WTC11 (cell line): ENCODE results near the gene NEURL4.
"Not testable (repeated sequence)": the region's sequence is repeated elsewhere in the genome, so short reads cannot be mapped to it uniquely, and the experiment has no call there.

ENCODE experiments used
- ATF2 ChIP-seq: sonication (generic); formaldehyde crosslinking; IDR thresholded peaks from 2 replicates; pipeline ENCODE4 v1.8.1; 2022; ENCODE audit warnings: low read depth, missing genetic modification reagents, borderline replicate concordance
- ESRRA ChIP-seq: sonication (generic); formaldehyde crosslinking; IDR thresholded peaks from 2 replicates; pipeline ENCODE4 v1.8.1; 2022; ENCODE audit warnings: mild to moderate bottlenecking, missing genetic modification reagents, borderline replicate concordance
- HMGXB4 ChIP-seq: sonication (generic); formaldehyde crosslinking; IDR thresholded peaks from 2 replicates; pipeline ENCODE4 v1.8.1; 2023; ENCODE audit warnings: mild to moderate bottlenecking, moderate library complexity, missing genetic modification reagents
- IRF2 ChIP-seq: sonication (generic); formaldehyde crosslinking; IDR thresholded peaks from 2 replicates; pipeline ENCODE4 v1.8.0; 2022; ENCODE audit warnings: low read depth, missing genetic modification reagents, borderline replicate concordance
- MLX ChIP-seq: sonication (generic); formaldehyde crosslinking; IDR thresholded peaks from 2 replicates; pipeline ENCODE4 v1.8.1; 2023; ENCODE audit warnings: mild to moderate bottlenecking, missing genetic modification reagents, moderate library complexity
- MXD4 ChIP-seq: fragments of 250-450 bp; sonication (Bioruptor Pico); IDR thresholded peaks from 2 replicates; pipeline ENCODE4 v1.8.0; 2021; ENCODE audit warnings: mild to moderate bottlenecking, moderate library complexity, borderline replicate concordance
- SMAD3 ChIP-seq: sonication (generic); formaldehyde crosslinking; IDR thresholded peaks from 2 replicates; pipeline ENCODE4 v1.8.0; 2022; ENCODE audit warnings: missing genetic modification reagents, mild to moderate bottlenecking, borderline replicate concordance
- TEAD1 ChIP-seq: sonication (generic); formaldehyde crosslinking; IDR thresholded peaks from 2 replicates; pipeline ENCODE4 v1.8.0; 2022; ENCODE audit warnings: mild to moderate bottlenecking, missing genetic modification reagents
- TEAD4 ChIP-seq: sonication (generic); formaldehyde crosslinking; IDR thresholded peaks from 2 replicates; pipeline ENCODE4 v1.8.0; 2022; ENCODE audit warnings: mild to moderate bottlenecking, missing genetic modification reagents
- ZNF263 ChIP-seq: sonication (generic); formaldehyde crosslinking; IDR thresholded peaks from 2 replicates; pipeline ENCODE4 v1.8.1; 2022; ENCODE audit warnings: low read depth, mild to moderate bottlenecking, moderate library complexity, missing genetic modification reagents
- ZNF317 ChIP-seq: sonication (generic); formaldehyde crosslinking; IDR thresholded peaks from 2 replicates; pipeline ENCODE4 v1.8.1; 2023; ENCODE audit warnings: low read depth, mild to moderate bottlenecking, moderate library complexity, missing genetic modification reagents, borderline replicate concordance
- TF ChIP-seq, protein P1 (sequence below): sonication (generic); formaldehyde crosslinking; IDR thresholded peaks from 2 replicates; pipeline ENCODE4 v1.8.1; 2023; ENCODE audit warnings: mild to moderate bottlenecking, missing genetic modification reagents
- TF ChIP-seq, protein P2 (sequence below): fragments of 200-600 bp; IDR thresholded peaks from 2 replicates; pipeline ENCODE4 v1.8.0; 2022; ENCODE audit warnings: antibody characterized with exemption
- TF ChIP-seq, protein P3 (sequence below): fragments of 250-450 bp; sonication (Bioruptor Pico); conservative IDR thresholded peaks from 2 replicates; pipeline ENCODE4 v1.9.0; 2021; ENCODE audit warnings: mild to moderate bottlenecking

DNA sequence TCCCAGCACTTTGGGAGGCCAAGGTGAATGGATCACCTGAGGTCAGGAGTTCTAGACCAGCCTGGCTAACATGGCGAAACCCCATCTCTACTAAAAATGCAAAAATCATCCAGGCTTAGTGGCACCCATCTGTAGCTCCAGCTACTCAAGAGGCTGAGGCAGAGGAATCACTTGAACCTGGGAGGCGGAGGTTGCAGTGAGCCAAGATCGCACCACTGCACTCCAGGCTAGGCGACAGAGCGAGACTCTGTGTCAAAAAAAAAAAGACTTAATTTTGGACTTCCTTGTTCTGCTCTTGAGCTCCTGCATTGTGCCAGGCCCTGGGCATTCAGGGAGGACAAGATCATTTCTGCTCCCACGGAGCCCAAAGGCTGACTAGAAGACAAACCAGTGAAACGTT, 8.5 kb upstream of the NEURL4 start:
- TF ChIP-seq, protein P1, sequence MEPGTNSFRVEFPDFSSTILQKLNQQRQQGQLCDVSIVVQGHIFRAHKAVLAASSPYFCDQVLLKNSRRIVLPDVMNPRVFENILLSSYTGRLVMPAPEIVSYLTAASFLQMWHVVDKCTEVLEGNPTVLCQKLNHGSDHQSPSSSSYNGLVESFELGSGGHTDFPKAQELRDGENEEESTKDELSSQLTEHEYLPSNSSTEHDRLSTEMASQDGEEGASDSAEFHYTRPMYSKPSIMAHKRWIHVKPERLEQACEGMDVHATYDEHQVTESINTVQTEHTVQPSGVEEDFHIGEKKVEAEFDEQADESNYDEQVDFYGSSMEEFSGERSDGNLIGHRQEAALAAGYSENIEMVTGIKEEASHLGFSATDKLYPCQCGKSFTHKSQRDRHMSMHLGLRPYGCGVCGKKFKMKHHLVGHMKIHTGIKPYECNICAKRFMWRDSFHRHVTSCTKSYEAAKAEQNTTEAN: not testable (repeated sequence)
- TF ChIP-seq, protein P2, sequence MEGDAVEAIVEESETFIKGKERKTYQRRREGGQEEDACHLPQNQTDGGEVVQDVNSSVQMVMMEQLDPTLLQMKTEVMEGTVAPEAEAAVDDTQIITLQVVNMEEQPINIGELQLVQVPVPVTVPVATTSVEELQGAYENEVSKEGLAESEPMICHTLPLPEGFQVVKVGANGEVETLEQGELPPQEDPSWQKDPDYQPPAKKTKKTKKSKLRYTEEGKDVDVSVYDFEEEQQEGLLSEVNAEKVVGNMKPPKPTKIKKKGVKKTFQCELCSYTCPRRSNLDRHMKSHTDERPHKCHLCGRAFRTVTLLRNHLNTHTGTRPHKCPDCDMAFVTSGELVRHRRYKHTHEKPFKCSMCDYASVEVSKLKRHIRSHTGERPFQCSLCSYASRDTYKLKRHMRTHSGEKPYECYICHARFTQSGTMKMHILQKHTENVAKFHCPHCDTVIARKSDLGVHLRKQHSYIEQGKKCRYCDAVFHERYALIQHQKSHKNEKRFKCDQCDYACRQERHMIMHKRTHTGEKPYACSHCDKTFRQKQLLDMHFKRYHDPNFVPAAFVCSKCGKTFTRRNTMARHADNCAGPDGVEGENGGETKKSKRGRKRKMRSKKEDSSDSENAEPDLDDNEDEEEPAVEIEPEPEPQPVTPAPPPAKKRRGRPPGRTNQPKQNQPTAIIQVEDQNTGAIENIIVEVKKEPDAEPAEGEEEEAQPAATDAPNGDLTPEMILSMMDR: not testable (repeated sequence)
- TF ChIP-seq MXD4 (CRISPR knock-in tag); ATF2 (CRISPR knock-in tag); ESRRA; HMGXB4 (CRISPR knock-in tag); MLX (CRISPR knock-in tag); TEAD4; SMAD3 (CRISPR knock-in tag); ZNF317 (CRISPR knock-in tag); ZNF263 (CRISPR knock-in tag); TEAD1 (CRISPR knock-in tag); IRF2 (CRISPR knock-in tag): not testable (repeated sequence)
- TF ChIP-seq, protein P3, sequence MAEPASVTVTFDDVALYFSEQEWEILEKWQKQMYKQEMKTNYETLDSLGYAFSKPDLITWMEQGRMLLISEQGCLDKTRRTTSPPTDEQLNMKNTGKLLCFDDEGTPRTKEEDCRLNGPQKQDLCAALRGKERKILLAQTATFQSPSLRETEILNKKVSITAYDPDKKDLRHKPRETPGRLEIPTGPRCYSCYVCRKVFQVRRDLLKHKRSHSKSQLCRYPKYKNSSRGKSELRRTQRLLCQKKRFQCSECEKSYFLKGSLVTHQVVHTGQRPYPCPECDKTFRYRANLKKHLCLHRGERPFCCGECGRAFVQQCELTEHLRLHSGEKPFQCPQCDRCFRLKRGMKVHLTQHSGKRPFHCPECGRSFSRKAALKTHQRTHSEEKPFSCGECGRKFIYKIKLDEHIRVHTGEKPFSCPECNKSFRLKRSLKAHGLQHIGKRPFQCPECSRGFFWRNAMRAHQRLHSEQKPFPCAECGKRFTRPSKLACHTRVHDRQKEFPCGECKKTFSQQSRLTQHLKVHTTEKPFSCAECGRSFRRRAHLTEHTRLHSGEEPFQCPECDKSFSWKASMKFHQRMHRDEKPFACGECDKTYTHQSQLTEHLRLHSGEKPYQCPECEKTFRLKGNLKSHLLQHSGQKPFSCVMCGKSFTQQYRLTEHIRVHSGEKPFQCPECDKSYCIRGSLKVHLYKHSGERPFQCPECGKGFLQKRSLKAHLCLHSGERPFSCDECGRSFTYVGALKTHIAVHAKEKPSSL (CRISPR knock-in tag): not testable (repeated sequence)
